Endothelial cell of umbilical vein (primary cell): ENCODE measurements around the gene TUFM. TPM values are rescaled to one million over a fixed set of nuclear protein-coding genes. Genes with fewer than 3 reads are reported as not detected.
A peak's percentile ranks its signal among the peaks of the same experiment; 100 is the strongest.

ENCODE experiments used
- Bru-seq: library from RNA; stranded (reverse); fragments of 400-500 nt; gene quantifications from one replicate; lab custom pipeline; 2021; lab: Mats Ljungman, UMichigan
- BruChase-seq, 2 experiments: library from RNA; stranded (reverse); fragments of 400-500 nt; gene quantifications; one replicate each; lab custom pipeline; 2021; lab: Mats Ljungman, UMichigan
- BruUV-seq: library from RNA; stranded (reverse); fragments of 400-500 nt; replicated peaks from 2 replicates; lab custom pipeline; 2021; lab: Mats Ljungman, UMichigan
- CTCF ChIA-PET: fragments of 300-600, 350-600 bp; sonication (Branson Sonifier 250); formaldehyde crosslinking; loops from one replicate; lab custom pipeline; 2021; ENCODE audit warnings: antibody characterized with exemption, inconsistent platforms; lab: Charles Lee
- POLR2A ChIA-PET: fragments of 300-600, 350-600 bp; sonication (Branson Sonifier 250); formaldehyde crosslinking; loops from one replicate; lab custom pipeline; 2021; ENCODE audit warnings: antibody characterized with exemption, inconsistent platforms; lab: Charles Lee
- DNase-seq: peaks from one replicate; pipeline ENCODE4 v3.0.0-alpha.2; 2011; ENCODE audit warnings: low read depth, low spot score
- FAIRE-seq: peaks from 2 replicates; lab custom pipeline; 2011; peaks lifted over from hg19 to GRCh38; lab: Jason Lieb, UNC
- H2AFZ ChIP-seq: 2 replicates; pipeline ENCODE4 v1.6.0; 2012; ENCODE audit warnings: low read depth, low read length, control low read depth, inconsistent platforms
- H3K27ac ChIP-seq: 2 replicates; pipeline ENCODE4 v1.5.1; 2011; ENCODE audit warnings: low read depth, mild to moderate bottlenecking, control low read depth, low read length, moderate library complexity; ENCODE audit not compliant: insufficient read depth
- H3K27me3 ChIP-seq, 2 experiments: 2 replicates each; pipeline versions ENCODE4 v1.6.0 to v1.6.1; 2011; ENCODE audit warnings: low read length in 2 of 2, mixed read lengths in 1 of 2; ENCODE audit not compliant: control insufficient read depth in 2 of 2, insufficient read depth in 2 of 2
- H3K36me3 ChIP-seq, 2 experiments: 2 replicates in 1 of 2; 3 replicates in 1 of 2; pipeline ENCODE4 v1.5.1; 2011; ENCODE audit warnings: low read length in 2 of 2, mild to moderate bottlenecking in 1 of 2, moderate library complexity in 1 of 2; ENCODE audit not compliant: control insufficient read depth in 2 of 2, insufficient read depth in 2 of 2; ENCODE audit errors: extremely low read depth in 1 of 2
- H3K4me1 ChIP-seq: 3 replicates; pipeline ENCODE4 v1.5.1; 2011; ENCODE audit warnings: mild to moderate bottlenecking, low read length; ENCODE audit not compliant: control insufficient read depth, insufficient read depth; ENCODE audit errors: extremely low read depth
- H3K4me2 ChIP-seq: 2 replicates; pipeline ENCODE4 v1.6.1; 2011; ENCODE audit warnings: low read length, control low read depth, mixed read lengths; ENCODE audit not compliant: insufficient read depth
- H3K4me3 ChIP-seq, 3 experiments: fragments of 200-600 bp in 1 of 3; sonication (generic), shearing (Covaris generic) in 1 of 3; replicated peaks in 1 of 3; 2 replicates each; pipeline ENCODE4 v1.5.1; 2011 to 2016; ENCODE audit warnings: control low read depth in 3 of 3, low read length in 3 of 3, mild to moderate bottlenecking in 2 of 3, inconsistent platforms in 1 of 3, low read depth in 1 of 3, moderate library complexity in 1 of 3; ENCODE audit not compliant: insufficient read depth in 1 of 3
- H3K79me2 ChIP-seq: 2 replicates; pipeline ENCODE4 v1.6.0; 2012; ENCODE audit warnings: low read length, inconsistent platforms; ENCODE audit not compliant: control insufficient read depth, insufficient read depth
- H3K9ac ChIP-seq: replicated peaks from 2 replicates; pipeline ENCODE3; 2011; ENCODE audit warnings: low read length, control low read depth; ENCODE audit not compliant: insufficient read depth; ENCODE audit errors: extremely low read depth
- H3K9me1 ChIP-seq: replicated peaks from 3 replicates; pipeline ENCODE4 v1.6.0; 2011; ENCODE audit warnings: mild to moderate bottlenecking, low read length; ENCODE audit not compliant: control insufficient read depth, insufficient read depth; ENCODE audit errors: extremely low read depth
- H3K9me3 ChIP-seq: replicated peaks from 2 replicates; pipeline ENCODE4 v1.5.1; 2012; ENCODE audit warnings: low read length, inconsistent platforms; ENCODE audit not compliant: control insufficient read depth, insufficient read depth
- H4K20me1 ChIP-seq: replicated peaks from 2 replicates; pipeline ENCODE3; 2011; ENCODE audit warnings: mild to moderate bottlenecking, low read length; ENCODE audit not compliant: control insufficient read depth, insufficient read depth; ENCODE audit errors: extremely low read depth
- CTCF ChIP-seq, 2 donors: IDR thresholded peaks; 1 replicate in 1 of 2; 2 replicates in 1 of 2; pipeline ENCODE4 v1.5.1; 2011; ENCODE audit warnings: low read length in 2 of 2, mild to moderate bottlenecking in 2 of 2, moderate library complexity in 2 of 2, control low read depth in 1 of 2, inconsistent platforms in 1 of 2, low read depth in 1 of 2; ENCODE audit not compliant: insufficient read depth in 1 of 2; ENCODE audit errors: extremely low read depth in 1 of 2
- MYC ChIP-seq: IDR thresholded peaks from one replicate; pipeline ENCODE4 v1.6.1; 2011; ENCODE audit warnings: mild to moderate bottlenecking, low read depth, low read length
- POLR2A ChIP-seq: IDR thresholded peaks from 2 replicates; pipeline ENCODE4 v1.6.1; 2012; ENCODE audit warnings: low read depth, mild to moderate bottlenecking, control low read depth, low read length
- POLR2AphosphoS5 ChIP-seq: IDR thresholded peaks from 2 replicates; pipeline ENCODE4 v1.6.1; 2012; ENCODE audit warnings: low read depth, mild to moderate bottlenecking, control low read depth, low read length, moderate library complexity; ENCODE audit not compliant: insufficient read depth
- dilution Hi-C: fragments of 300-500 bp; cut with MboI; formaldehyde crosslinking; loops from one replicate; pipeline ENCODE4 v1.15.0; 2019; ENCODE audit warnings: low sequenced_read_pairs; ENCODE audit not compliant: extremely low pct_ligation_motif_present
- intact Hi-C: fragments of 100-400 bp; cut with micrococcal nuclease; formaldehyde crosslinking; loops from one replicate; pipeline ENCODE4 v1.10.0; 2022
- long read RNA-seq: library from polyadenylated mRNA; stranded (forward); transcript quantifications from one replicate; pipeline ENCODE4 v2.0.0, GENCODE V29; 2021
- polyA minus RNA-seq, 3 experiments: library from RNA; depleted of rRNA, polyadenylated mRNA; stranded (reverse); fragments of >200 nt; gene quantifications; 1 replicate in 1 of 3; 2 replicates in 2 of 3; pipeline ENCODE4 v1.2.3, GENCODE V29; 2011
- polyA plus RNA-seq, 4 experiments: library from polyadenylated mRNA; depleted of rRNA in 3 of 4; stranded (reverse) in 3 of 4; unstranded in 1 of 4; fragments of >200 nt; gene quantifications; 2 replicates each; pipeline versions ENCODE4 v1.2.1 to v1.2.3, GENCODE V29; 2011 to 2012; ENCODE audit warnings: missing spikeins in 1 of 4
- total RNA-seq: library from RNA; stranded (reverse); gene quantifications from 2 replicates; pipeline ENCODE4 v1.2.3, GENCODE V29; 2021

Gene TUFM
- 186 and 190 TPM in 2 replicates for total RNA-seq
- polyA plus RNA-seq = 227 TPM in 2 replicates
- polyA plus RNA-seq (2011; cell fraction: cytosol; rRNA removed) = 191 and 212 TPM in 2 replicates
- 307 and 314 TPM in 2 replicates for polyA plus RNA-seq (2011; cell fraction: nucleus; rRNA removed)
- polyA plus RNA-seq (2012) = 214 and 254 TPM in 2 replicates
- 103 and 110 TPM in 2 replicates for polyA minus RNA-seq
- 82.6 TPM for polyA minus RNA-seq (2011; cell fraction: cytosol; rRNA and poly(A)+ RNA removed)
- polyA minus RNA-seq (2011; cell fraction: nucleus; rRNA and poly(A)+ RNA removed) = 33.7 and 39.9 TPM in 2 replicates
- Bru-seq, nascent RNA = percentile 75 among the genes with signal in this experiment
- BruChase-seq, experiment 1, labeled RNA remaining after a 6-hour chase = percentile 98 among the genes with signal in this experiment
- percentile 90 among the genes with signal in this experiment for BruChase-seq, experiment 2, labeled RNA remaining after a 2-hour chase
- long read RNA-seq, transcript TUFM-201 (10 exons, 2,071 nt) = major isoform, 669 of 730 reads
- long read RNA-seq, partial matches to known transcripts = 19 of 730 reads
- long read RNA-seq, other reads (novel, unspliced or antisense) = 38 of 730 reads

- no peaks in the 10 kb centered on the region for H4K20me1 ChIP-seq
- H3K4me2 ChIP-seq = peak within 1 kb of the TSS; percentile 85
- CTCF ChIA-PET = interaction anchor here (0.7 to 3.1 kb wide), 10 partner anchors 10 to 128 kb away, joined by 3 to 20 read pairs (median 4); partner anchors contain the start of genes ATXN2L and SH2B1
- H3K36me3 ChIP-seq = peaks cover 9 to 23% of the 10 kb centered on the region in 2 experiments
- peaks cover 13% of the 10 kb centered on the region for H3K4me1 ChIP-seq
- H3K9me1 ChIP-seq = no peaks in the 10 kb centered on the region
- H3K9me3 ChIP-seq = no peaks in the 10 kb centered on the region
- H3K79me2 ChIP-seq = peaks cover 27% of the 10 kb centered on the region
- dilution Hi-C loops (no loop called here), intact Hi-C loops (loop anchor here (1.0 kb wide), 5 partner anchors 17 to 104 kb away; partner anchors contain the start of genes NFATC2IP, RABEP2 and SH2B1)
- H3K9ac ChIP-seq = peak within 1 kb of the TSS; percentile 82
- POLR2A ChIA-PET = interaction anchor here (0.6 to 2.3 kb wide), 3 partner anchors 9 to 23 kb away, joined by 3 to 13 read pairs (median 7); partner anchors contain the start of genes ATXN2L and SH2B1
- DNase-seq (peak; percentile 99), FAIRE-seq (peak; percentile 94)
- BruUV-seq = no TSS peak
- peak within 1 kb of the TSS; percentile 54 to 84 (median 67) for H3K4me3 ChIP-seq
- peak within 1 kb of the TSS; percentile 42 for H3K27ac ChIP-seq
- TF ChIP-seq CTCF (IDR thresholded peaks at IDR 0.05; ENCODE audit: extremely low read depth in 1 of 2, insufficient read depth in 1 of 2, low read depth in 1 of 2, low read length in 2 of 2) = peak; percentile 70 to 83
- TF ChIP-seq POLR2A = peak; percentile 87
- no peak for TF ChIP-seq MYC
- TF ChIP-seq POLR2AphosphoS5 = peak; percentile 96
- peak within 1 kb of the TSS; percentile 66 for H2AFZ ChIP-seq
- H3K27me3 ChIP-seq = no peaks in the 10 kb centered on the region
Measured at GRCh38 chr16:28846080-28846932, at the start of gene TUFM. Gene TUFM, minus strand, starts transcription at chr16:28846348. Its CDS starts 79 bp downstream, at chr16:28846269.
